PC-9 (cell line): ENCODE measurements around the gene YWHAB.

Experiments used
- EZH2 ChIP-seq: fragments of 200-600 bp; sonication (generic); IDR thresholded peaks from 2 replicates; pipeline ENCODE4 v1.8.0; 2017; ENCODE audit warnings: antibody characterized with exemption, low read depth
- TF ChIP-seq, protein P1 (sequence below): fragments of 200-600 bp; sonication (generic); conservative IDR thresholded peaks from 2 replicates; pipeline ENCODE4 v1.6.1; 2017; ENCODE audit warnings: mixed run types, antibody characterized with exemption, mild to moderate bottlenecking, moderate library complexity

DNA sequence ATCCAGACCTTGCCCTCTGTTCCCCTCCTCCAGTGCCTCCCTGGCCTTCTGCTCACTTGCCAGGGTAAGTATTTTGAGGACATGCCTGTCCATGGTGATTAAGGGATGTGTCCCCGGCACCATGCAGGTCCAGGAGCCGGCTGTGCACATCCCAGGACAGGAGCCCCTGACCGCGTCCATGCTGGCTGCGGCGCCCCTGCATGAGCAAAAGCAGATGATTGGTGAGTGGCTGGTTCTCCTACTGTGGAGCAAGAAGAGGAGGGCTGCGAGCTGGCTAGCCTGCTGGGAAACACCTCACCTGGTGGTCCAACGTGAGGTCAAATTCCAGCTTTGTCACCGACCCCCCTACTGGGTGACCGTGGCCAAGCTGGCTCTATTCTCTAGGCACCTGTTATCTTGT is 51.0 kb downstream of the YWHAB start:
- TF ChIP-seq, protein P1, sequence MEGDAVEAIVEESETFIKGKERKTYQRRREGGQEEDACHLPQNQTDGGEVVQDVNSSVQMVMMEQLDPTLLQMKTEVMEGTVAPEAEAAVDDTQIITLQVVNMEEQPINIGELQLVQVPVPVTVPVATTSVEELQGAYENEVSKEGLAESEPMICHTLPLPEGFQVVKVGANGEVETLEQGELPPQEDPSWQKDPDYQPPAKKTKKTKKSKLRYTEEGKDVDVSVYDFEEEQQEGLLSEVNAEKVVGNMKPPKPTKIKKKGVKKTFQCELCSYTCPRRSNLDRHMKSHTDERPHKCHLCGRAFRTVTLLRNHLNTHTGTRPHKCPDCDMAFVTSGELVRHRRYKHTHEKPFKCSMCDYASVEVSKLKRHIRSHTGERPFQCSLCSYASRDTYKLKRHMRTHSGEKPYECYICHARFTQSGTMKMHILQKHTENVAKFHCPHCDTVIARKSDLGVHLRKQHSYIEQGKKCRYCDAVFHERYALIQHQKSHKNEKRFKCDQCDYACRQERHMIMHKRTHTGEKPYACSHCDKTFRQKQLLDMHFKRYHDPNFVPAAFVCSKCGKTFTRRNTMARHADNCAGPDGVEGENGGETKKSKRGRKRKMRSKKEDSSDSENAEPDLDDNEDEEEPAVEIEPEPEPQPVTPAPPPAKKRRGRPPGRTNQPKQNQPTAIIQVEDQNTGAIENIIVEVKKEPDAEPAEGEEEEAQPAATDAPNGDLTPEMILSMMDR, result no peak
- no peak for TF ChIP-seq EZH2
